ENCODE results near the gene HCAR3. TPM values are rescaled to one million over a fixed set of nuclear protein-coding genes. Genes with fewer than 3 reads are reported as not detected.

HCAR3 gene
- total RNA-seq, result not detected in 2 replicates

GRCh38 chr12:122716658-122717057, at the start of gene HCAR3:
HCAR3 (minus strand) TSS chr12:122716811; CDS start chr12:122716737, 74 bp downstream.

GRCh38 chr12:122752464-122753318, 36.1 kb upstream of the HCAR3 start, which contains the start of gene DENR:
DENR (plus strand) TSS chr12:122752824; CDS start chr12:122753702, 878 bp downstream.

GRCh38 chr12:122730215-122731014, 13.8 kb upstream of the HCAR3 start, which contains the start of gene HCAR1:
HCAR1 (minus strand) TSS chr12:122730844; CDS start chr12:122730339, 505 bp downstream.

GRCh38 chr12:122702890-122703611, 13.6 kb downstream of the HCAR3 start, which contains the start of gene HCAR2:
HCAR2 (minus strand) TSS chr12:122703357; CDS start chr12:122703283, 74 bp downstream.

Other genes starting within 250 kb of the HCAR3 start
- 12.2 and 13.0 TPM in 2 replicates for gene ZCCHC8, start 215.9 kb downstream of the HCAR3 start, total RNA-seq
- 49.8 and 58.2 TPM in 2 replicates for gene RSRC2, start 189.9 kb downstream of the HCAR3 start, total RNA-seq
- 19.5 and 28.9 TPM in 2 replicates for gene KNTC1, start 189.6 kb downstream of the HCAR3 start, total RNA-seq
- gene HCAR2, start 13.5 kb downstream of the HCAR3 start, total RNA-seq, result not detected in 2 replicates
- gene HCAR1, start 14.0 kb upstream of the HCAR3 start, total RNA-seq, result 0.37 and 0.53 TPM in 2 replicates
- gene DENR, start 36.0 kb upstream of the HCAR3 start, total RNA-seq, result 31.7 and 35.9 TPM in 2 replicates
- 0.68 and 0.92 TPM in 2 replicates for gene CCDC62, start 57.8 kb upstream of the HCAR3 start, total RNA-seq
- 12.0 and 17.8 TPM in 2 replicates for gene HIP1R, start 118.6 kb upstream of the HCAR3 start, total RNA-seq
- 10.0 and 17.1 TPM in 2 replicates for gene VPS37B, start 179.3 kb upstream of the HCAR3 start, total RNA-seq
- 9.2 and 10.3 TPM in 2 replicates for gene ABCB9, start 249.7 kb upstream of the HCAR3 start, total RNA-seq

All from aortic smooth muscle cell (primary cell).